Measurements from ENCODE around the gene PLEKHA7.
"Not testable (repeated sequence)": the region's sequence is repeated elsewhere in the genome, so short reads cannot be mapped to it uniquely, and the experiment has no call there.

PLEKHA7 gene

GRCh38 chr11:16904761-16905160, 109.5 kb downstream of the PLEKHA7 start:
- not testable (repeated sequence) for DNase-seq

- DNase-seq = no peak
Measured at GRCh38 chr11:16902781-16903378, 111.3 kb downstream of the PLEKHA7 start.

GRCh38 chr11:16902182-16902581, 112.0 kb downstream of the PLEKHA7 start:
- no peak for DNase-seq

- no peak for DNase-seq
Measured at GRCh38 chr11:16900491-16900890, 113.7 kb downstream of the PLEKHA7 start.

GRCh38 chr11:16899708-16900303, 114.4 kb downstream of the PLEKHA7 start:
- no peak for DNase-seq

- no peak for DNase-seq
Measured at GRCh38 chr11:16898274-16898985, 115.8 kb downstream of the PLEKHA7 start.

GRCh38 chr11:16897470-16898061, 116.6 kb downstream of the PLEKHA7 start:
- DNase-seq = no peak

- DNase-seq = no peak
Measured at GRCh38 chr11:16896729-16897469, 117.3 kb downstream of the PLEKHA7 start.

- DNase-seq = no peak
Measured at GRCh38 chr11:16895306-16895705, 118.9 kb downstream of the PLEKHA7 start.

GRCh38 chr11:16893456-16894066, 120.7 kb downstream of the PLEKHA7 start:
- DNase-seq = no peak

- no peak for DNase-seq
Measured at GRCh38 chr11:16891964-16892363, 122.2 kb downstream of the PLEKHA7 start.

GRCh38 chr11:16891165-16891564, 123.0 kb downstream of the PLEKHA7 start:
- DNase-seq = no peak

GRCh38 chr11:16890442-16890841, 123.8 kb downstream of the PLEKHA7 start:
- no peak for DNase-seq

GRCh38 chr11:16889905-16890304, 124.3 kb downstream of the PLEKHA7 start:
- DNase-seq = no peak

GRCh38 chr11:16889010-16889409, 125.2 kb downstream of the PLEKHA7 start:
- not testable (repeated sequence) for DNase-seq

- not testable (repeated sequence) for DNase-seq
Measured at GRCh38 chr11:16887887-16888286, 126.3 kb downstream of the PLEKHA7 start.

GRCh38 chr11:16883174-16883573, 131.0 kb downstream of the PLEKHA7 start:
- no peak for DNase-seq

- DNase-seq = no peak
Measured at GRCh38 chr11:16881766-16882165, 132.4 kb downstream of the PLEKHA7 start.

GRCh38 chr11:16881074-16881709, 133.0 kb downstream of the PLEKHA7 start:
- no peak for DNase-seq

GRCh38 chr11:16880184-16880801, 133.9 kb downstream of the PLEKHA7 start:
- DNase-seq = no peak

- DNase-seq = no peak
Measured at GRCh38 chr11:16879690-16880089, 134.5 kb downstream of the PLEKHA7 start.

GRCh38 chr11:16876837-16877236, 137.4 kb downstream of the PLEKHA7 start:
- no peak for DNase-seq

All from SHP77 (cell line).